Progenitor cell of endocrine pancreas (in vitro differentiated cells): Measurements from ENCODE around the gene PPARA. TPM values are rescaled to one million over a fixed set of nuclear protein-coding genes. Genes with fewer than 3 reads are reported as not detected.

Experiments
- DNase-seq: peaks from one replicate; pipeline ENCODE4 v3.0.0; 2021; ENCODE audit warnings: low spot score; ENCODE audit not compliant: unreplicated experiment
- H3K27ac Mint-ChIP-seq: 2 replicates; pipeline ENCODE4 v1.8.0; 2021; ENCODE audit warnings: mild to moderate bottlenecking, moderate library complexity, mixed read lengths
- H3K27me3 Mint-ChIP-seq: 2 replicates; pipeline ENCODE4 v1.8.0; 2021; ENCODE audit warnings: mixed read lengths
- H3K36me3 Mint-ChIP-seq: 2 replicates; pipeline ENCODE4 v1.8.0; 2022; ENCODE audit warnings: mixed read lengths; ENCODE audit not compliant: insufficient read depth
- H3K4me1 Mint-ChIP-seq: 2 replicates; pipeline ENCODE4 v1.8.0; 2021; ENCODE audit warnings: low read depth, mixed read lengths
- H3K4me3 Mint-ChIP-seq: 2 replicates; pipeline ENCODE4 v1.8.0; 2021; ENCODE audit warnings: low read depth, mild to moderate bottlenecking, moderate library complexity, mixed read lengths
- H3K9me3 Mint-ChIP-seq: 2 replicates; pipeline ENCODE4 v1.8.0; 2021; ENCODE audit warnings: low read depth, mixed read lengths
- total RNA-seq: library from RNA; stranded (reverse); gene quantifications from 2 replicates; pipeline ENCODE4 v1.2.1, GENCODE V29; 2021
- TF ChIP-seq, protein P1 (sequence below): fragments of 200-600 bp; sonication (generic); IDR thresholded peaks from one replicate; pipeline ENCODE4 v1.5.0; 2021; ENCODE audit warnings: antibody characterized with exemption, mild to moderate bottlenecking; ENCODE audit not compliant: unreplicated experiment

PPARA gene
- total RNA-seq, 1 donor from 2014 or later = 33.5 TPM

DNA sequence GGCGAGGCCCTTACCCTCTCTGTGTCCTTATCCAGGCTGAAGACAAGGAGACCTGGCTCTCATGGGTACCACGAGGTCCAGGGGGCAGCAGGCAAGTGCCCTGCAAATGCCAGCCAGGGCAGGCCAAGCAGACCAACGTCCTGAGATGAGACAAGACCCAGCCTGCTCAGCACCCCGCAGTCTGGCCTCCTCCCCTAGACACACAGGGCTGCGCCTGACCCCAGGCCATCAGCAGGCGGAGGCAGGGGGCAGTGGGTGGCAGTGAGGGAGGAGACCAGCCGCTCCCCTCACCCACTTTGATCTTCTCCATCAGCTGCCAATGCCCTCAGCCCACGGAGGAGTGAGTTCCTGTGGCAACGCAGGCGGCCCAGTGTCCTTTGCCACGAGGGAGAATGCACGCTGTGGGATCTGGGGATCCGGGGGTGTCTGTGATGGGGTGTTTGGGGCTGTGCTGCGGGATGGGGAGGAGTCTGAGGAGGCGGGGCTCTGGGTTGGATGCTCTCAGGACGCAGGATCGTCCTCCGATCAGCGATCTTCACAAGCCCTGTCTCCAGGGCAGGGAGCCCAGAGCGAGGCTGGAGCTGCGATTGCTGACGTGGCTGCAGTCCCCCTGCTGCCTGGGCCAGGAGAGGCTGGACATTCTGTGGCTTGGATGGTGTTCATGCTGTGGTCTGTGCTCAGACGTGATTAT, 30.5 kb upstream of the PPARA start:
- Mint-ChIP-seq H3K9me3 (no peaks in the 10 kb centered on the region), H3K36me3 (no peaks in the 10 kb centered on the region), H3K27ac (no peak overlapping the region), H3K4me3 (no peak overlapping the region), H3K27me3 (peaks cover 10% of the 10 kb centered on the region), H3K4me1 (no peaks in the 10 kb centered on the region)
- TF ChIP-seq, protein P1, sequence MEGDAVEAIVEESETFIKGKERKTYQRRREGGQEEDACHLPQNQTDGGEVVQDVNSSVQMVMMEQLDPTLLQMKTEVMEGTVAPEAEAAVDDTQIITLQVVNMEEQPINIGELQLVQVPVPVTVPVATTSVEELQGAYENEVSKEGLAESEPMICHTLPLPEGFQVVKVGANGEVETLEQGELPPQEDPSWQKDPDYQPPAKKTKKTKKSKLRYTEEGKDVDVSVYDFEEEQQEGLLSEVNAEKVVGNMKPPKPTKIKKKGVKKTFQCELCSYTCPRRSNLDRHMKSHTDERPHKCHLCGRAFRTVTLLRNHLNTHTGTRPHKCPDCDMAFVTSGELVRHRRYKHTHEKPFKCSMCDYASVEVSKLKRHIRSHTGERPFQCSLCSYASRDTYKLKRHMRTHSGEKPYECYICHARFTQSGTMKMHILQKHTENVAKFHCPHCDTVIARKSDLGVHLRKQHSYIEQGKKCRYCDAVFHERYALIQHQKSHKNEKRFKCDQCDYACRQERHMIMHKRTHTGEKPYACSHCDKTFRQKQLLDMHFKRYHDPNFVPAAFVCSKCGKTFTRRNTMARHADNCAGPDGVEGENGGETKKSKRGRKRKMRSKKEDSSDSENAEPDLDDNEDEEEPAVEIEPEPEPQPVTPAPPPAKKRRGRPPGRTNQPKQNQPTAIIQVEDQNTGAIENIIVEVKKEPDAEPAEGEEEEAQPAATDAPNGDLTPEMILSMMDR = no peak
- DNase-seq = no peak

DNA sequence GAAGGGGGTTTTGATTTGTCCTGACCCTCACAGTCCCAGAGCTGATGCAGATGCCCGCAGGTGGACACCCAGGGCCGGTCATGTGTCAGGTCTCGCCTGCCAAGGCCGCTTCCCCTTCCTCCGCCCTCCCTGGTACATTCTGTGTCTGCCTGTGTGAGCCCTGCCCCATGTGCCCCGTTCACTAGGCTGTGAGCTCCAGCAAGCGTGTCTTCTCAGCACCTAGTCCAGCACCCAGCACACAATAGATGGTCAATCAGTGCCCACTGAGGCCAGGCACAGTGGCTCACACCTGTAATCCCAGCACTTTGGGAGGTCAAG, 29.9 kb upstream of the PPARA start:
- Mint-ChIP-seq H3K4me1 (no peaks in the 10 kb centered on the region), H3K9me3 (no peaks in the 10 kb centered on the region), H3K36me3 (no peaks in the 10 kb centered on the region), H3K27me3 (peaks cover 10% of the 10 kb centered on the region), H3K27ac (no peak overlapping the region), H3K4me3 (no peak overlapping the region)
- TF ChIP-seq, protein P1 = no peak
- DNase-seq = no peak

DNA sequence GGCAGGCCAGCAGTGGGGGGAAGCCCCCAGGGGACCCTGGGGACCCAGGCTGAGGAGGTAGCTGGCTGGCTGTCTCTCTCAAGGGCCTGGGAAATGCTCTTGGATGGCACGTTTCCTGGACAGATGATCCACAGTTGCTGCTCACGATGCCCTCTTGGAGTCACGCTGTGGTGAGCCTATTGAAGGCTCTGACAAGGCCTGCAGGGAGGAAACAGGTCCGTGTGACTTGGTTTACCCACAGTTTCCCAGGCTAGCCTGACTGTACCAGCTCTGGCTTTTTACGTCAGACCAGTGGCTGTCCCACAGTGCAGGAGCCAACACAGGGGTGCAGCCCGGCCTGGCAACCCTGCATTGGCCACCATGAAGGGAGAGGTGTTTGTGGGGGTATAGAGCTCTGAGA, 29.2 kb upstream of the PPARA start:
- no peaks in the 10 kb centered on the region for H3K36me3 Mint-ChIP-seq
- no peak for DNase-seq
- H3K27me3 Mint-ChIP-seq = peaks cover 10% of the 10 kb centered on the region
- H3K4me3 Mint-ChIP-seq = no peak overlapping the region
- H3K9me3 Mint-ChIP-seq = no peaks in the 10 kb centered on the region
- H3K4me1 Mint-ChIP-seq = no peaks in the 10 kb centered on the region
- TF ChIP-seq, protein P1 = no peak
- H3K27ac Mint-ChIP-seq = no peak overlapping the region

DNA sequence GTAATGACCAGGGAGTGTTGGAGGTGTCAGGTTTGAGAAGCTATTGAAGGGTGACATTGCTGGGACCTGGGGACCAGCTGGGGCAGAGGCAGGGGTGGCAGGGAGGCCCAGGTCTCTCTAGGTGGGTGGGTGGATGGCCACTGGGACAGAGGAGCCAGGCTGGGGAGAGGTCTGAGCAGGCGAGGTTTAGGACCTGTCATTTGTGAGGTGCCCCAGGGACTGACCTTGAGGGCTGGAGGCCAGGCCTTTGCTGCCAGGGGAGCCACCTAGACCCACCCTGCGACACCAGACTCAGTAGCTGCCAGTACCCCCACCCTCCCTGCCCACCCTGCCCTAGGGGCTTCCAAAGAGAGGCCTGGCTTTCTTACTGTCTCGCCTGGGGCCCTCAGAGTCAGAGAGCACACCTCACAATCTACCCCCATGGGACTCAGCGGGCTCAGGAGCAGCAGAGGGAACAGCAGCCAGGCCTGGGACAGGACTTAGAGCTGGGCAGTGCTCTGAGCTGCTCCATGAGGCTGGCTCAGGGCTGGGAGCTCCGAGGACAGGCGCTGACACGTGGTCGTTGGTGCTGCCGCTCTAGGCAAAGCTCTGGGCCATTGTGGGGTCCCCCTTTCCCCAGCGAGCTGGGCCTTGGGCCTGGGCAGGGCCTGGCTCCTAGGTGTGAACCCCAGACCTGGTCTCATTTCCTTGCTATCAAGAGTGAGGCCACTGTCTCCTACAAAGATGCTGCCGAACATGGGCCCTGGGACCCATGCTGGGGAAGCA, 28.6 kb upstream of the PPARA start:
- DNase-seq = no peak
- Mint-ChIP-seq H3K27me3 (peaks cover 10% of the 10 kb centered on the region), H3K4me1 (no peaks in the 10 kb centered on the region), H3K36me3 (no peaks in the 10 kb centered on the region), H3K4me3 (no peak overlapping the region), H3K27ac (no peak overlapping the region), H3K9me3 (no peaks in the 10 kb centered on the region)
- TF ChIP-seq, protein P1 = no peak

DNA sequence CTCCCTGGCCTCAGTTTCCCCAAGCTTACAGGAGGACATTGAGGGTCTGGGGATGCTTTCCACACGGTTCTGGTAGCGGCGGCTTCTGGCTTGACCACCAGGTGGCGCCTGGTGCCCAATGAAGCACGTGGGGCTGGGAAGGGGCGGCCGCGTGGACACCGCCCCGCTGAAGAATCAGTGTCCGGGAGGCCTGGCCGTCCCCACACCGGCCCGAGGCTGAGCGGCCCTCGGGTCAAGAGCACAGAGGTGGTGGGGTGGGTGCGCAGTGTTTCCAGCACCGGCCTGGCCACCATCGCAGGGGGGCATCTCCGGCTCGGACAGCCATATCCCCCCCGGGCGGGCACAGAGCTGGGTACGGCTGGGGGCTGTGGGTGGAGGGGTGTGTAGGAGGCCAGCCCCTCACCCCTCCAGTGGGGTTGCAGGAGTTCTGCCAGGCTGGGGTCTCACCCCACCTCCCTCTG, 27.8 kb upstream of the PPARA start:
- peak; percentile 67 for DNase-seq
- Mint-ChIP-seq H3K4me3 (no peak overlapping the region), H3K27ac (no peak overlapping the region), H3K36me3 (no peaks in the 10 kb centered on the region), H3K27me3 (peaks cover 10% of the 10 kb centered on the region), H3K9me3 (no peaks in the 10 kb centered on the region), H3K4me1 (no peaks in the 10 kb centered on the region)
- TF ChIP-seq, protein P1 = peak; percentile 95
